ENCODE measurements around the gene HNRNPL.
"Not testable (repeated sequence)": the region's sequence is repeated elsewhere in the genome, so short reads cannot be mapped to it uniquely, and the experiment has no call there.

Gene HNRNPL

DNA sequence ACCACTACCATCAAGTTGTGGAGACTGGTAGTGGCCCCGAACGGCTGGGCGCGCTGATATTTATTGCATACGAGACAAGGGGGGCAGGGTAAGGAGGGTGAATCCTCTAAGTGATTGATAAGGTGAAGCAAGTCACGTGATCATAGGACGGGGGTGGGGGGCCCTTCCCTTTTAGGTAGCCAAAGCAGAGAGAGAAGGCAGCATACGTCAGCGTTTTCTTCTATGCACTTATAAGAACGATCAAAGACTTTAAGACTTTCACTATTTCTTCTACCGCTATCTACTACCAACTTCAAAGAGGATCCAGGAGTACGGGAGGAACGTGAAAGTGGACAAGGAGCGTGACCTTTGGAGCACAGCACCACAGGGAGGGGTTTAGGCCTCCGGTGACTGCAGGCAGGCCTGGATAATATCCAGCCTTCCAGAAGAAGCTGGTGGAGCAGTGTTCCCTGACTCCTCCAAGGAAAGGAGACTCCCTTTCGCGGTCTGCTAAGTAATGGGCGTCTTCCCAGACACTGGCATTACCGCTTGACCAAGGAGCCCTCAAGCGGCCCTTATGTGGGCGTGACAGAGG is 9.9 kb upstream of the HNRNPL start:
- not testable (repeated sequence) for ATAC-seq (replicated peaks); H3K9me3 Mint-ChIP-seq; H3K36me3 Mint-ChIP-seq; H3K27me3 Mint-ChIP-seq; DNase-seq; H3K4me3 Mint-ChIP-seq
- Mint-ChIP-seq H3K27ac (peak overlapping the region; percentile 72), H3K4me1 (peaks cover 37 to 65% of the 10 kb centered on the region in 2 donors)

DNA sequence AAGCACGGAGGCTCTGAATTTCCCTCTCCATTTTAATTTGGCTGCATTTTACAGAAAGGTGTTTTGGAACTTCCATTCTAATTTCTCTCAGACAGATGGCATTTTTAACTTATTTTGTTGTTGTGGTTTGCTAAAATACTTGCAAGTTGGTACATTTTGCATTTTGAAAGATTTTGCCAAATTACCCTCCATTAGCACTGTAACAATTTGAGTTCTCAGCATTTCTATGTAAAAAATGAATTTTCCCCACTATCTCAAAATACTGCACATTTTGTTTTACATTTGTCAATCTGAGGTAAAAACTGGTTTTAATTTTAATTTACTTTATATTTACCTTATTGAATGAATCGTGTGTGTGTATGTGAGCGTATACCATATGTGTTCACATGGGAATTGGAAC is 7.0 kb upstream of the HNRNPL start:
- Mint-ChIP-seq H3K27ac (peak overlapping the region; percentile 89), H3K36me3 (peaks cover 6 to 12% of the 10 kb centered on the region in 2 donors), H3K27me3 (no peaks in the 10 kb centered on the region), H3K4me3 (peak overlapping the region; percentile 47 to 60), H3K4me1 (peaks cover 33 to 56% of the 10 kb centered on the region in 2 donors), H3K9me3 (no peaks in the 10 kb centered on the region)
- ATAC-seq (replicated peaks) (no peak), DNase-seq (no peak)

DNA sequence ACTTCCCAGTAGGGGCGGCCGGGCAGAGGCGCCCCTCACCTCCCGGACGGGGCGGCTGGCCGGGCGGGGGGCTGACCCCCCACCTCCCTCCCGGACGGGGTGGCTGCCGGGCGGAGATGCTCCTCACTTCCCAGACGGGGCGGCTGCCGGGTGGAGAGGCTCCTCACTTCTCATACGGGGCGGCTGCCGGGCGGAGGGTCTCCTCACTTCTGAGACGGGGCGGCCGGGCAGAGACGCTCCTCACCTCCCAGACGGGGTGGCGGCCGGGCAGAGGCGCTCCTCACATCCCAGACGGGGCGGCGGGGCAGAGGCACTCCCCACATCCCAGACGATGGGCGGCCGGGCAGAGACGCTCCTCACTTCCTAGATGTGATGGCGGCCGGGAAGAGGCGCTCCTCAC is 6.0 kb upstream of the HNRNPL start:
- not testable (repeated sequence) for H3K9me3 Mint-ChIP-seq; H3K4me3 Mint-ChIP-seq; ATAC-seq (replicated peaks); H3K27me3 Mint-ChIP-seq; H3K27ac Mint-ChIP-seq; DNase-seq
- H3K36me3 Mint-ChIP-seq: peaks cover 9 to 22% of the 10 kb centered on the region in 2 donors
- H3K4me1 Mint-ChIP-seq: peaks cover 36 to 58% of the 10 kb centered on the region in 2 donors

DNA sequence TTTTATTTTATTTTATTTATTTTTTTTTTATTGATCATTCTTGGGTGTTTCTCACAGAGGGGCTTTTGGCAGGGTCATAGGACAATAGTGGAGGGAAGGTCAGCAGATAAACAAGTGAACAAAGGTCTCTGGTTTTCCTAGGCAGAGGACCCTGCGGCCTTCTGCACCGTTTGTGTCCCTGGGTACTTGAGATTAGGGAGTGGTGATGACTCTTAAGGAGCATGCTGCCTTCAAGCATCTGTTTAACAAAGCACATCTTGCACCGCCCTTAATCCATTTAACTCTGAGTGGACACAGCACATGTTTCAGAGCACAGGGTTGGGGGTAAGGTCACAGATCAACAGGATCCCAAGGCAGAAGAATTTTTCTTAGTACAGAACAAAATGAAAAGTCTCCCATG is 5.2 kb upstream of the HNRNPL start:
- H3K4me1 Mint-ChIP-seq: peaks cover 35 to 54% of the 10 kb centered on the region in 2 donors
- ATAC-seq (replicated peaks); H3K27ac Mint-ChIP-seq; H3K27me3 Mint-ChIP-seq; H3K9me3 Mint-ChIP-seq; DNase-seq; H3K4me3 Mint-ChIP-seq: not testable (repeated sequence)
- peaks cover 9 to 23% of the 10 kb centered on the region in 2 donors for H3K36me3 Mint-ChIP-seq

DNA sequence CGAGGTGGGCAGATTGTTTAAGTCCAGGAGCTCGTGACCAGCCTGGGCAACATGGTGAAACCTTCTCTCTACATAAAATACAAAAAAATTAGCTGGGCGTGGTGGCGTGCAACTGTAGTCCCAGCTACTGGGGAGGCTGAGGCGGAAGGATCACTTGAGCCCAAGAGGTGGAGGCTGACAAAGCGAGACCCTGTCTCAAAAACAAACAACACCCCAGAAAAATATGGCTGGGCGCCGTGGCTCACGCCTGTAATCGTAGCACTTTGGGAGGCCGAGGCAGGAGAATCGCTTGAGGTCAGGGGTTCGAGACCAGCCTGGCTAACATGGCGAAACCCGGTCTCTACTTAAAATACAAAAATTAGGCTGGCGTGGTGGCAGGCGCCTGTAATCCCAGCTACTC is 3.4 kb upstream of the HNRNPL start:
- ATAC-seq (replicated peaks) (no peak), DNase-seq (no peak)
- peak overlapping the region; percentile 99 for H3K27ac Mint-ChIP-seq
- no peaks in the 10 kb centered on the region for H3K9me3 Mint-ChIP-seq
- peak overlapping the region; percentile 91 to 98 for H3K4me3 Mint-ChIP-seq
- no peaks in the 10 kb centered on the region for H3K27me3 Mint-ChIP-seq
- H3K4me1 Mint-ChIP-seq: peaks cover 33 to 47% of the 10 kb centered on the region in 2 donors
- H3K36me3 Mint-ChIP-seq: peaks cover 20 to 34% of the 10 kb centered on the region in 2 donors

DNA sequence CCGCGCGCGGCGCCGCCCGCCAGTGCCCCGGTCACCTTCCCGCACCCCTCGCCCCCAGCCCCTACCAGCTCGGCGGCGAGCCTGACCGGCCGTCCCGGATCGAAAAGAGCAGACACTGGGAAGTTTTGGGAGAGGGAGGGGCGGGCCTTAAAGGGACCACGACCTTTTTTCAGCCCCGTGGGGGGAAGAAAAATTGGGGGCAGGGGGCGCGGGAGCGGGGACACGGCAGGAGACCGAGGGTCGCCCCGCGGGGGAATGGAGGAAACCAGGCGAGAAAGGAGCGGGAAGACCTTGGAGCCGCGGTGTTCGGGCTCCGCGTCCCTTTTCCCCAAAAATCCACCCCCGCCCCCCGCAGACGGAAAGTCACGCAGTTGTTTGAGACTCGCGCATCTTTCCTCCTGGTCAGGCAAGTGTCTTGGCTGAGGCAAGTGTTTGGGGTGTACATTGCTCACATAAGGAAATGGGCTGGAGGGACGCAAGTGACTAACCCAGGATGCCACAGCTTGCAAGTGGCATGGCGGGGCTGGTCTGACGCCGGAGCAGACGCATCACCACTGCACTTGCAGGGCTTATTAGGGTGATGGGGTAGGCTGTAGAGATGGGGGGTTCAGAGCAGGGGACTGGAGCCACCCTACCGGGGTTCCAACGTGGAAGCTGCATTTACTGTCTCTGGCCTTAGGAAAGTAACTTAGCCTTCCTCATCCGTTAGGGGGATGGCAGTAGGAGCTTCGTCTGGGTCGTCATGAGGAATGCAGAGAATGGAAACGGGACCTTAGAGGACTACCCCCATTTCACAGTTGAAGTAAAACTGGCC is 2.7 kb upstream of the HNRNPL start:
- Mint-ChIP-seq H3K9me3 (no peaks in the 10 kb centered on the region), H3K4me3 (peak overlapping the region; percentile 91 to 98), H3K27ac (peak overlapping the region; percentile 99), H3K27me3 (no peaks in the 10 kb centered on the region), H3K4me1 (peaks cover 30 to 47% of the 10 kb centered on the region in 2 donors), H3K36me3 (peaks cover 25 to 41% of the 10 kb centered on the region in 2 donors)
- ATAC-seq (replicated peaks): peak in 1 of 2 donors; percentile 3
- peak; percentile 47 for DNase-seq

DNA sequence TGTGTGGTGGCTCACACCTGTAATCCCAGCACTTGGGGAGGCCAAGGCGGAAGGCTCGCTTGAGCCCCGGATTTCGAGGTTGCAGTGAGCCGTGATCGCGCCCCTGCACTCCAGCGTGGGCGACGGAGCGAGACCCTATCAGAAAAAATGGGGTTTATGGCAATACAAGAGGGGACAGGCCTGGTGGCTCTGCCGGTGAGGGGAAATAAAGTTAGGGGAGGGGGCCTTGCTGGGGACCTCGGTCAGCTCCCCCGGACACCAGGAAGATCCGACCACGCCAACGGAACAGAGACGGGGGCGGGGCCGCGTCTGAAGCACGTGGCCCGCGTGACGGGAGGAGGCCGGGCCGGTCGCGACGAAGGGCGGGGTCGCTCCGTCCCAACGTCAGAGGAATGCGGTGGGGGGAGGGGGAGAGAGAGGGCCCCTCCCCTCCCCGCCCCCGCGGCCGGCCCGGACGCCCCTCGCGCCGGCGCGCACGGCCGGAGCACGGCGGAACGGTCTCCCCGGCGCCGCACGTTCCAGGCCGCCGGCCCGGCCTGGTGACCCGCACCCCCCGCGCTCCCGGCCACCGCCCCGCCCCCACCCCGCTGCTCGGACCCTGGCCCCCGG is 1.9 kb upstream of the HNRNPL start:
- Mint-ChIP-seq H3K27ac (peak overlapping the region; percentile 100), H3K36me3 (peaks cover 27 to 46% of the 10 kb centered on the region in 2 donors), H3K4me1 (peaks cover 29 to 47% of the 10 kb centered on the region in 2 donors), H3K4me3 (peak overlapping the region; percentile 98), H3K9me3 (no peaks in the 10 kb centered on the region), H3K27me3 (no peaks in the 10 kb centered on the region)
- DNase-seq: peak; percentile 90
- ATAC-seq (replicated peaks): peak; percentile 17 to 30

DNA sequence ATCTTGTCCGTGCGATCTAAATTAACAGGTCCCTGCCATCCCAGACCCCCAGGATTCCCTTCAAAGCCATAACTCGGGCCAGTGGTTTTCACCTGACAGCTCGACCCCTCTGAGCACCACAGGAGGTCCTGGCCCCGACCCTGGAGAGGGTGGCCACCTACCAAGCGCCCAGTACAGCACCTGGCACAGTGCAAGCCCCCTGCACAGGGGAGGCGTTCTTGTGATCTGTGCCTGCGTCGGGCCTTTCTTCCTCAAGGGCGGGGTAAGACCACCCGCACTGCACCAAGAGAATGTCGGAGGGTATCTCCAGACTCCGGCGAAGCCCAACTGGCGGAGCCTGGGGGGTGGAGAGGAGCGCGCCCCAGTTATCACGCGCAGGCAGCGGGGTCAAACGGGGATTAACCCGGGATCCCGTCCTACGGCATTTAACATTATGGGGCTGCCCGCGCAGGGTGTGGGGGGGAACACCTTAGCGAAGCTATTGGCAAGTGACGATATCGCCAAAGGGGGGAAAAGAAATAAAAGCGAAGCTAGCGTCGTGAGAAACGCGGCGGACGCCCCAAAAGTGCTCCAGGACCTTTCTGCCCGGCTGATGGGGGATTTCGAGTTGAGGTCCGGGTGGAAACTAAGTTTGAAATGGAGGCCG is 1.3 kb upstream of the HNRNPL start:
- H3K27me3 Mint-ChIP-seq: no peaks in the 10 kb centered on the region
- H3K9me3 Mint-ChIP-seq: no peaks in the 10 kb centered on the region
- ATAC-seq (replicated peaks) (no peak), DNase-seq (peak; percentile 47)
- H3K36me3 Mint-ChIP-seq: peaks cover 25 to 45% of the 10 kb centered on the region in 2 donors
- peak overlapping the region; percentile 89 to 98 for H3K4me3 Mint-ChIP-seq
- H3K4me1 Mint-ChIP-seq: peaks cover 25 to 45% of the 10 kb centered on the region in 2 donors
- peak overlapping the region; percentile 100 for H3K27ac Mint-ChIP-seq

DNA sequence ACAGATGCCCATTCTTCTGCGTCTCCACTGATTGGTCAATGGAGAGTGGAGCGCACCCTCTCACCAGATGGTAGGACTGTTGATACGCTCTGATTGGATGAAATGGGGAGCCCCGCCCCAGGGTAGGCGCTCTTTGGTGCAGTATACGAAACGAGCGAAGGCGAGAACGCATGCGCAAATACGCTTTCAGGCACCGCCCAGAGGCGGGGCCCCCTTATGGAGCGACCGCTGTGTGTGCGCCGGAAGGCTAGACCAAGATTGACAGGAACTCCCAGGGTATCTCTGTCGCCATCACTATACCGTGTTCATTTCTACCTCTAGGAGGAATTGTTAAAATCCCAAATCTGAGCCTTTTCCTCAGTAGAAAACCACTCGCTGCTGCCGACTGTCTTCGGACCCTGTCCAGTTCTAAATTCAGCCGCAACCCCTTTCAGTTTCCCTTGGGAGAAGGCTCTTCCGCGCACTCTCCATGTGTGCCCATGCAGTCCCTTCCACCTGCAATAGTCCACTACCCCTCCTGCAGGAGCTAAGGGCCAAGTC is 720 bp upstream of the HNRNPL start:
- no peak for DNase-seq
- peaks cover 29 to 50% of the 10 kb centered on the region in 2 donors for H3K4me1 Mint-ChIP-seq
- peak; percentile 78 to 79 for ATAC-seq (replicated peaks)
- no peaks in the 10 kb centered on the region for H3K9me3 Mint-ChIP-seq
- H3K27me3 Mint-ChIP-seq: no peaks in the 10 kb centered on the region
- H3K36me3 Mint-ChIP-seq: peaks cover 31 to 51% of the 10 kb centered on the region in 2 donors
- H3K27ac Mint-ChIP-seq: peak overlapping the region; percentile 100
- peak overlapping the region; percentile 89 to 98 for H3K4me3 Mint-ChIP-seq

DNA sequence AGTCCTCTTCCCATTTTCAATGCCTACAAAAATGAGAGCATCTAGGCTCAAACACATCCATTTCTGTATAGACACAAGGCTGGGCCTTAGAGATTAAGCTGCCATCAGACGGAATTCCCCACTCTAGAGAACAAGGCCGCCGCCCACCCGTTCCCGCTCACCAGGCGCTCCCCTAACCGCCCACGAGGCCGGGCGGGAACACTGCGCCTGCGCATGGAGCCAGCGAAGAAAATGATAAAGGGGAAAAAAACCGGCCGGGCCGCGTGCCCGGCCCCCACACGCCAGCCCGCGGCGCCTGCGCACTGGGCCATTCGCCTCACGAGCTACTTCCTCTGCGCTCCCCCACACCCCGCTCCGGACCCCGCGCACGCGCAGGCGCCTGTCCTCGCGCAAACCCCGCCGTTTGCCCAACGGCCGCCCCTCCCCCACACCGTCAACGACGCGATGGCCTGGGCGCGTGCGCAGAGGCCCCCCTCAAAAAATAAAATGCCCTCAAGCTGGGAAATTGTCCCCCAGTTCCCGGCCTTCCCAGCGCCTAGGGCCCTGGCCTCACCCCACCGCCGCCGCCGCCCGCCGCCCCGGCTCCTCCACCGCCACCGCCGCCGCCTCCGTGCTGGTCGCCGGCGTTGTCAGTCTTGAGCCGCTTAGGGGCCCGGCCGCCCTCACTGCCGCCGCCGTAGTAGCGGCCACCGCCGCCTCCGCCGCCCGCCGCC is 483 bp downstream of the HNRNPL start:
- H3K4me1 Mint-ChIP-seq: peaks cover 35 to 60% of the 10 kb centered on the region in 2 donors

DNA sequence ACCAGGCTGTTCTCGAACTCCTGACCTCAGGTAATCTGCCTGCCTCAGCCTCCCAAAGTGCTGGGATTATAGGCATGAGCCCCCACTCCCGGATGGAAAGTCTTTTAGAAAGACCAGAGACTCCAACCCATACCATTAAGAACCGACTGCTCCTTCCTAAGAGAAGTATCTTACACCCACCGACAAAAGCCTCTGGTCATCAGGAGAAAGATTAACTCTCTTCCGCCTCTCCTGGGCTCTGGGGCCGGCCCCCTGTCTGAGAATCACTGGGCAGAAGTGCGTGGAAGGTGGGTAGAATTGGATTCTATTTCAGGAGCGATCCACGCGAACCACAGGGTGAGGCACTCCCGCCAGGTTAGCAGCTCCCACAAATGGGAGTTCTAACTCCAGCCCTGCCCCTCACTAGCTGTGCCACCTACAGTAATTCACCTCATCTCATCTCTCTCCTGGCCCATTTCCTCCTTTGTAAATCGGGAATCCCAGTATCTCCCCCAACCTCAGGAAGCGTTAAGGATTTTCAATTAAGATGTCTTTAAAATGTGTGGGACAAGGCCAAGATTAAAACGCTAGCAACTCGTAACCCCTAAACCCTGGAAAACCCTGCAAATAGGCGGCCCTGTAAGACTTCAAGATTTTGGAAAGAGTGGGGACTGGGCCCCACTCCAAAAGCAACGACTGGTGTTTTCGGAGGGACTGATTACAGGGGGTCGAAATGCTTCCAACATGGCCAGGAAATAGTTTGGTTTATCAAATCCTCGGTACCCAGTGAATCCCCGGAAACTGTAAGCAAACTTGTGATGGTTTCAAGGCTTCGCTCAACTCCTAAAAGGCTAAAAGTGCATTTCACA is 1.3 kb downstream of the HNRNPL start:
- H3K36me3 Mint-ChIP-seq: peaks cover 44 to 67% of the 10 kb centered on the region in 2 donors
- peaks cover 42 to 68% of the 10 kb centered on the region in 2 donors for H3K4me1 Mint-ChIP-seq
- ATAC-seq (replicated peaks): no peak
- H3K9me3 Mint-ChIP-seq: no peaks in the 10 kb centered on the region
- peak overlapping the region; percentile 89 to 98 for H3K4me3 Mint-ChIP-seq
- H3K27me3 Mint-ChIP-seq: no peaks in the 10 kb centered on the region
- no peak for DNase-seq
- peak overlapping the region; percentile 100 for H3K27ac Mint-ChIP-seq

More for the DNA sequence above, 483 bp downstream of the HNRNPL start:
- H3K9me3 Mint-ChIP-seq: no peaks in the 10 kb centered on the region
- peaks cover 36 to 59% of the 10 kb centered on the region in 2 donors for H3K36me3 Mint-ChIP-seq
- peak overlapping the region; percentile 100 for H3K27ac Mint-ChIP-seq
- DNase-seq (peak; percentile 96), ATAC-seq (replicated peaks) (peak; percentile 19 to 35)
- no peaks in the 10 kb centered on the region for H3K27me3 Mint-ChIP-seq
- peak overlapping the region; percentile 89 to 98 for H3K4me3 Mint-ChIP-seq

DNA sequence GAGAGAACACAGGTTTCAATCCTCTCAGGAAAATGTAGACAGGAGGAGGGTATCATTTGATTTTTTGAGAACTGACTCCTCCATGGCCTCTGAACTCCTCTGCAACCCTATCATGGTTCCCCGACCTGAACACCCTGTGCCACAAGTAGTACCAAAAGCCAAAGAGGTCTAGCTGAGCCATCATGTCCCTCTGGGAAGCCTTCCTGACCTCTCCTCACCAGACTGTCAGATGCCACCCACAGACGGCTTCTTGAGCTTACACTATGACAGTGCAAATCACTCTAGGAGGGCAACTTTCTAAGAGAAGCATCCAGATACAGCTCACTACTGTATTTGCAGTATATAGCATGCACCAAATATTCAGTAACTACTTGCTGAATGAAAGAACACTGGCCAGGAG is 3.7 kb downstream of the HNRNPL start:
- Mint-ChIP-seq H3K4me1 (peaks cover 49 to 69% of the 10 kb centered on the region in 2 donors), H3K36me3 (peaks cover 56 to 74% of the 10 kb centered on the region in 2 donors), H3K27ac (peak overlapping the region; percentile 86), H3K9me3 (no peaks in the 10 kb centered on the region), H3K27me3 (no peaks in the 10 kb centered on the region), H3K4me3 (no peak overlapping the region)
- ATAC-seq (replicated peaks) (no peak), DNase-seq (no peak)

All from stimulated activated naive B cell treated with anti-CD40 and anti-IgM and Interleukin-4, amounts not matched to agents 10 μg/mL and 1 μg/mL and 100 μg/mL, for 72 hours (primary cell).